Dendritic cell treated with granulocyte-macrophage colony-stimulating factor and Interleukin-4, amounts not matched to agents 40 ng/mL and 50 ng/mL, for 4 days (primary cell): Measurements from ENCODE around the gene FAM131A.

Source experiments
- H3K27ac Mint-ChIP-seq: one replicate; pipeline ENCODE4 v1.8.0; 2022; ENCODE audit warnings: mild to moderate bottlenecking, mixed read lengths
- H3K27me3 Mint-ChIP-seq: one replicate; pipeline ENCODE4 v1.8.0; 2022; ENCODE audit warnings: mild to moderate bottlenecking, mixed read lengths
- H3K36me3 Mint-ChIP-seq: one replicate; pipeline ENCODE4 v1.8.0; 2022; ENCODE audit warnings: low read depth, mixed read lengths
- H3K4me1 Mint-ChIP-seq: one replicate; pipeline ENCODE4 v1.8.0; 2022; ENCODE audit warnings: low read depth, mixed read lengths
- H3K4me3 Mint-ChIP-seq: one replicate; pipeline ENCODE4 v1.8.0; 2022; ENCODE audit warnings: mild to moderate bottlenecking, moderate library complexity, mixed read lengths
- H3K9me3 Mint-ChIP-seq: one replicate; pipeline ENCODE4 v1.8.0; 2022; ENCODE audit warnings: mixed read lengths
- intact Hi-C: fragments of 100-400 bp; cut with micrococcal nuclease; formaldehyde crosslinking; loops from one replicate; pipeline ENCODE4 v1.15.0; 2022

FAM131A gene

GRCh38 chr3:184387174-184387714 is 49.8 kb downstream of the FAM131A start:
- intact Hi-C loops: no loop called here
- Mint-ChIP-seq H3K36me3 (no peaks in the 10 kb centered on the region), H3K4me3 (no peak overlapping the region), H3K4me1 (peaks cover 11% of the 10 kb centered on the region), H3K27ac (no peak overlapping the region), H3K27me3 (peaks cover 72% of the 10 kb centered on the region), H3K9me3 (no peaks in the 10 kb centered on the region)

GRCh38 chr3:184388164-184388935 is 51.0 kb downstream of the FAM131A start:
- Mint-ChIP-seq H3K4me3 (no peak overlapping the region), H3K36me3 (no peaks in the 10 kb centered on the region), H3K9me3 (no peaks in the 10 kb centered on the region), H3K4me1 (peaks cover 11% of the 10 kb centered on the region), H3K27ac (no peak overlapping the region), H3K27me3 (peaks cover 61% of the 10 kb centered on the region)
- intact Hi-C loops: no loop called here

- intact Hi-C loops: no loop called here
- no peaks in the 10 kb centered on the region for H3K36me3 Mint-ChIP-seq
- H3K4me1 Mint-ChIP-seq: peaks cover 11% of the 10 kb centered on the region
- H3K27me3 Mint-ChIP-seq: peaks cover 58% of the 10 kb centered on the region
- H3K27ac Mint-ChIP-seq: no peak overlapping the region
- no peaks in the 10 kb centered on the region for H3K9me3 Mint-ChIP-seq
- no peak overlapping the region for H3K4me3 Mint-ChIP-seq
These were observed 51.5 kb downstream of the FAM131A start for GRCh38 chr3:184388936-184389230.

- H3K4me3 Mint-ChIP-seq: no peak overlapping the region
- intact Hi-C loops: no loop called here
- peaks cover 7% of the 10 kb centered on the region for H3K4me1 Mint-ChIP-seq
- H3K27ac Mint-ChIP-seq: no peak overlapping the region
- no peaks in the 10 kb centered on the region for H3K36me3 Mint-ChIP-seq
- no peaks in the 10 kb centered on the region for H3K9me3 Mint-ChIP-seq
- H3K27me3 Mint-ChIP-seq: peaks cover 55% of the 10 kb centered on the region
These were observed 52.0 kb downstream of the FAM131A start for GRCh38 chr3:184389384-184389783.

- intact Hi-C loops: no loop called here
- Mint-ChIP-seq H3K36me3 (no peaks in the 10 kb centered on the region), H3K27ac (no peak overlapping the region), H3K4me3 (no peak overlapping the region), H3K4me1 (peaks cover 6% of the 10 kb centered on the region), H3K9me3 (no peaks in the 10 kb centered on the region), H3K27me3 (peaks cover 51% of the 10 kb centered on the region)
These were observed 52.6 kb downstream of the FAM131A start for GRCh38 chr3:184389935-184390528.

GRCh38 chr3:184391266-184391665 is 53.9 kb downstream of the FAM131A start:
- H3K27ac Mint-ChIP-seq: no peak overlapping the region
- no peaks in the 10 kb centered on the region for H3K9me3 Mint-ChIP-seq
- H3K27me3 Mint-ChIP-seq: peaks cover 50% of the 10 kb centered on the region
- no peaks in the 10 kb centered on the region for H3K36me3 Mint-ChIP-seq
- intact Hi-C loops: no loop called here
- H3K4me3 Mint-ChIP-seq: no peak overlapping the region
- H3K4me1 Mint-ChIP-seq: peaks cover 6% of the 10 kb centered on the region

- peaks cover 39% of the 10 kb centered on the region for H3K27me3 Mint-ChIP-seq
- H3K9me3 Mint-ChIP-seq: no peaks in the 10 kb centered on the region
- H3K27ac Mint-ChIP-seq: no peak overlapping the region
- H3K36me3 Mint-ChIP-seq: no peaks in the 10 kb centered on the region
- no peak overlapping the region for H3K4me3 Mint-ChIP-seq
- intact Hi-C loops: no loop called here
- no peaks in the 10 kb centered on the region for H3K4me1 Mint-ChIP-seq
These were observed 57.9 kb downstream of the FAM131A start for GRCh38 chr3:184395320-184395660.
